Stimulated activated CD4-positive, alpha-beta T cell treated with anti-CD3 and anti-CD28 coated beads, Interleukin-15, amount 100 ng/mL, for 48 hours (primary cell): ENCODE results near the gene MED12L.
"Not testable (repeated sequence)": the region's sequence is repeated elsewhere in the genome, so short reads cannot be mapped to it uniquely, and the experiment has no call there.

Source experiments
- DNase-seq, 2 donors: peaks; one replicate each; pipeline ENCODE4 v3.0.0-alpha.2; 2020; ENCODE audit warnings: low read depth in 2 of 2

Gene MED12L

GRCh38 chr3:151236736-151237135 lies 151.3 kb downstream of the MED12L start:
- DNase-seq = no peak

GRCh38 chr3:151242006-151242405 lies 156.5 kb downstream of the MED12L start:
- DNase-seq = not testable (repeated sequence)

DNA sequence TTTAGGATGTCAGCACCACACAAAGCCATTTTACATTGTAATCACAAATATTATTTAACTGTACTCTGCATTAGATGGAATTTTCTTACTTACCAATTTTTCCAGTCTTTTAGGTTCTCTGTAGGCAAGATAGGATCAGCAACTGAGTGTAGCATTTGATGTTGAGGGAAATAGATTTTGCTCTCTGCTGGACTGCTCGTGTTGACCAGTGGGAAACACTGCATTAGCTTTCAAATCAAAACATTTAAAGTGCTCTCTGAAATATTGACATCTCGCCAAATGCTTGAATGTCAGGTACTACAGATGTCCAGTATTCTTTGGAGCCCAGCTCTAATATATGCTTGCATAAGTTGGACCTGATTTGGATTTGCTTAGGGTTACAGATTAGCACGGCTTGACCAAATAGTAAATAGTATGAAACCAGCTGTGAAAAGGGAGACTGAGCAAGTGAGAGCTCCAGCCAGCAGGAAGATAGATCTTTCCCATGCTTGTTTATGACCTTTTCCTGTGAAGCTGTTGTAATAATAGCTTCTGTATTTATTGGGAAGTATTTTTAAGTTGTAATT lies 163.4 kb downstream of the MED12L start:
- DNase-seq = no peak

DNA sequence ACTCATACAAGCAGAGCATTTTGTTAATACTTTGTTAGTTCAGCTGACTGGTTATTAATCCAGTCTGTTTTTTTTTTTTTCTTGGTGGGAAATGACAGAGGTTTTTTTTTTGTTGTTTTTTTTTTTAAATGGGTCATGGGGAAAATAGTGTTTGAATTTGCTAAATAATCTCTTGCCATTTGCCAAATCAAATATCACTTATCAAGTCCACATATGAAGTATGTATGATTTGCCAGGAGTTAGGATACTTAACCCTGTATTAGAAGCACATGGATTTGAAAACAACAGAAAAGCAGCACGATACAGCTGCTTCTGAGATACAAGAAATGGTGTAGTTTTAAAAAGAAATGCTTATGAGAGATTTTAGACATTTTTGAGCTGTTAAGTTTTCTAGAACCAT lies 171.3 kb downstream of the MED12L start:
- no peak for DNase-seq

GRCh38 chr3:151259664-151260063 lies 174.2 kb downstream of the MED12L start:
- DNase-seq = no peak

DNA sequence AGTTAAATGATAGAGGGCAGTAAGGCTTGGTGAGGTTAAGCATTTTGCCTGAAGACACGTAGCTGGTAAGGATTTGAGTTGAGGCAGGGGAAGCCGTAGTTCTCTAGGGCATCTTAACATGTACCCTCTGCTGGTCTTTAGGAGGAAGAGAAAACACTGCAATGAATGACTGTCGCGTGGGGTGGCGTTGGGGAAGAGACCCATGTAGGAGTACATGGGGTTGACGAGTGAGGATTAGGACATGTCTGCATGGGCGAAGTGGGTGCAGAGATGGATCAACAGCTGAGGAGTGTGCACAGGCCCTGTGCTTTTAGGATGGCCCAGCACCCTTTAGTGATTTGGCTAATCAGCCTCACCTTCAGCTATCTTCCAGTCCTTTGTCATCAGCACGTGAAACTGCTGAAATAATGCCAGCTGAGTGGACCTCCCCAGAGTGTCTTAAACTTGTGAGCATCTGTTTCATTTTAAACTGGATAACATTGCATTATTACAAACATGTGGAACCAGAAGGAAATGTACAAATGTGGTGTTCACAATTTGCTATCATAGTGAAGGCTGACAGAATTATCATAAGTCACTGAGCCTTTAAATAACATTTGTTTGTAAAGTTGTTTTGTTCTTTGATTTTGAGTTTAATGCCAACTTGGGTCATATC lies 177.5 kb downstream of the MED12L start:
- no peak for DNase-seq

- no peak for DNase-seq
Measured at GRCh38 chr3:151264605-151265004, 179.1 kb downstream of the MED12L start.

DNA sequence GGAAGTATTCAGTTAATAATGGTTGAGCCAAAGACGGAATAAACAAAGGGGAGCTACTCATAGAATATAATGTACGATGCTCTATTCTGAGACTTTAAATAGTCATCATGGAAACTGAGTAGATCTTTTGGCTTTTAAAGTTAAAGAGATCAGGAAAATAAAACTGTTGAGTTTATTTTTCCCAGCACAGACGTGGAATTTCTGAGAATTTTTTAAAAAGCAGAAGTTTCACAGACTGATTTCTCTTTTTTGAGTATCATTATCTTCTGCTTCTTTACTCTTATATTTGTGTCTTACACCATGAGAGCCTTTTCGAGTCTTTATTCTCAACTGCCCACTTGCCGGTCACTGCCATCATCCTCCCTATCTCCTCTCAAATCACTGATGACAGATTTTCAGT lies 179.7 kb downstream of the MED12L start:
- no peak for DNase-seq

DNA sequence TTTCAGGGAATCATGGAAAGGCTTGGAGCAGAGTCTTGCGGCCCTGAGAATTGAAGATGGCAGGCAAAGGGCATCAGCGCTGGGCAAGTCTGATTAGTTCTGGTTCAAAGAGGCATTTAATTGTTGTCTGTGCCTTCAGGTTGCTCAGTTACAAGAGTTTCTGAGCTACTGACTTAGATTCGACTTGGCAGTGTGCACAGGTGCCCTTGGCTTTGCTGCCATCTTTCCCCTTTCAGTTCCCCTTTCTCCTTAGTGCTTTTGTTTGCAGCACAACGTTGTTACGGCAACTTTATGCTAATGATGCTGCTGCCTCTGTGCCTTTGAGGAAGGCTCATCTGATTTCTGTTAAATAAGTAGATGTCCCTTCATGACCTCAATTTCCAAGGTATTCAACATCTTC lies 180.4 kb downstream of the MED12L start:
- no peak for DNase-seq

DNA sequence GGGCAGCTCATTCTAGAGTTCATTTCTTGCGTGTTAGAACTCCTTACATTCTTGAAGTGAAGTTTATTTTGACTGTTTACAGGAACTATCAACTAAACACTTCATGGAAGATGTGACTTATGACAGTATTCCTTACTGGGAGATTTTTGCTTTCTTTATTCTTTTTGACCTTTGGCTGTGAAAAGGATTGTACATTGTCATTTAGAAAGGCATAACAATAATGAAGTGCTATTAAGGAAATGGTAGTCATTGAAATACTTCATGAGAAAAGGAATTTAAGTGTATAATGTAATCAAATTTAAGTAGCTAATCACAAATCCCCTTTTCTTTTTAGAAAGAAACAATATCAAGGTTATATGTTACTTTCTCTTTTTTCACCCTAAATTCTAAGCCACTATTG lies 181.6 kb downstream of the MED12L start:
- DNase-seq = no peak

GRCh38 chr3:151268267-151269235 lies 183.1 kb downstream of the MED12L start:
- DNase-seq = no peak

DNA sequence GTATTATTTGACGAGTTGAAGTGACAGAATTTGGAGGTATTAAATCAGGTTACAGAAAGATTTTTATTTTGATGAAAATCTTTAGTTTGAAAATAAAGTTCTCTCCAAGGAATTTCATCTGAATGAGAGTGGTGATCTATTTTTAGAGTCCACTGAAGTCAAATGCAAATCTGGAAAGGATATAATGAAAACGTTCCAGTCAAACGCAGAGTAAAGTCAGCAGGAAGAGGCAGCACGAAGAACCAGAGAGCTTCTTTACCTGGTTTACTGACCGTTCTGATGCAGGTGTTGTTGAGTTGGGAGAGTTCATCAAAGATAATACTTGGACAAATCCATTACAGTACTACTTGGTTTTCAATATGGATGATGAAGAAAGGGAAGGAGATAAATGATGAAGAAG lies 184.2 kb downstream of the MED12L start:
- DNase-seq = no peak

DNA sequence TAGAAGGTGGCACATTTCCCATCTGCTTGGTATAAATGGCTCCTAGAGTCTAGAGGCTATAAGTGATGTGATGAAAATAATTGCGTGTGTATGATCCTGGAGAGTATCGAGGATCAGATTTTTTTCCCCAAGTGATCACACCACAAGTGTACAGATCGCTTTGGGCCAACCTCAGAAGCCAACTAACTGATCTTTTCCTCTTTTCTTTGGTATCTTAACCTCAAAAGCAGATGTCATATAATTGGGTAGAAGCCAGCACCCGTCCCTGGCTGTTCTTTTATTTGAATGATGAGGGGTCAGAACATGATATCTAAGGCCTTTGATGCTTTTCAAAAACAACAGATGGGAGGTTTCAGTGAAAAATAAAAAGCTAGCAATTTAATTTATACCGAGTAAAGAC lies 189.6 kb downstream of the MED12L start:
- no peak for DNase-seq

DNA sequence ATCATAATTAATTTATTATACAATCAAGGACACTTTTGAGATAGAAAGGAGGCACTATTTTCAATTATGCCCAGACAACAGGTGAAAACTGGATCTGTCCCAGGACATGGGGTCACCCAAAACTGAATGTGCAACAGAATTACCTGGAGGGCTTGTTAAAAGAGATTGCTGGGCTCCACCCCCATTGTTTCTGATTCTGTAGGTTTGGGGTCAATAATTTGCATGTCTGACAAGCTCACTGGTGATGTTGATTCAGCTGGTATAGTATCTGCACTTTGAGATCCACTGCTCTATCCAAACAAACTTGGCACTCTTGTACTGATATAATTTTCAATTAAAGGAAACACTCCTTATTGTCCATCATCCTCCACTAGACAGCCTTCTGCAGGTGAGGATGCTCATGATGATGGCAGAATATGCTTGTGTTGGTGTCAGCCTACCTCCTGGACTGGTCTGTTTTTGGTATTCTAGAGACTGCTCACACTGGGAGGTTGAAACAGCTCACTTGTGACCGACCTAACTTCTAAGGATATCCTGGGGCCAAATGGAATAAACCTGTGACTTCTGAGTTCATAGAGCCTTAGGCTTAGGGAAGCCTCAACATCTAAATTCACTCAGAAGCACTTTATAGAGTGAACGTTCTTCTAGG lies 190.7 kb downstream of the MED12L start:
- DNase-seq = no peak

GRCh38 chr3:151276687-151277042 lies 191.2 kb downstream of the MED12L start:
- no peak for DNase-seq

DNA sequence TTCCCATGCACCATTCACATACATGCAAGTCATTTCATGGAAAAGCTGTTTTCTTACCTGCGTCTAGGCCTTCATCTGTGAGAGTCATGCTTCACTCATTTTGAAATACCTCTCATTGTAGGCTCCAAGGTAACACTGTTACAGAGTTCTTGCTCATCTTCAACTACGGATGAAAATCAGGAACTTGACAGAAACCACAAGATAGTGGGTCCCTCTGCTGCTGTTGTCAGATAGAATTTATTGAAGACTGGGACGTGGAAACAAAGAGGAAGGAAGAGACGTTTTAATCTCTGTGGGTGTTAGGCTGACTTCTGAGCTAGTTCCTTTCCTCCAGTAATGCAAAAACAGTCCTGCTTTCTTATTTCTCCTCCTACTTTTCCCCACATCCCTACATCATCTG lies 192.8 kb downstream of the MED12L start, which contains the start of gene P2RY14:
Gene P2RY14, minus strand, starts transcription at position 313 of the 400 bp plus-strand sequence. CDS start 64,226 bp downstream, outside the sequence.
- no peak for DNase-seq

GRCh38 chr3:151281671-151282324 lies 196.3 kb downstream of the MED12L start:
- DNase-seq = no peak

DNA sequence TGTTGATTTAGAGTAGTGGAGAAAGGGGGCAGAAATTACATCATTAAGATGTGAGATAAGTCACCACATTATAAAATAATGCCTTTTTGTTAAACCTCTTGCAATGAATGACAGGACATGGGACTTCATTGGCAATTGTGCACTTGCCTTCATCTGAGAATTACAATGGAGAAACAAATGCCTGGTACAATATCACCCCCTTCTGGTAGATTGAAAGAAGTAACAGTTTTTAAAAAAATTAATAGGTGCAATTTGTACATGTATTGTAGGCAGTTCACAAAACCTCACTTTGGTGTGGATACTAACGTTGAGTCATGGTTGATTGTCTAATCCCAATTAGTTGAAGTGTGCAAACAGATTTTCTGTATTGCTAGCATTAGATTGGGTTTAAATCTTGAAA lies 197.5 kb downstream of the MED12L start:
- DNase-seq = no peak

- no peak for DNase-seq
Measured at GRCh38 chr3:151283387-151283786, 197.9 kb downstream of the MED12L start.

DNA sequence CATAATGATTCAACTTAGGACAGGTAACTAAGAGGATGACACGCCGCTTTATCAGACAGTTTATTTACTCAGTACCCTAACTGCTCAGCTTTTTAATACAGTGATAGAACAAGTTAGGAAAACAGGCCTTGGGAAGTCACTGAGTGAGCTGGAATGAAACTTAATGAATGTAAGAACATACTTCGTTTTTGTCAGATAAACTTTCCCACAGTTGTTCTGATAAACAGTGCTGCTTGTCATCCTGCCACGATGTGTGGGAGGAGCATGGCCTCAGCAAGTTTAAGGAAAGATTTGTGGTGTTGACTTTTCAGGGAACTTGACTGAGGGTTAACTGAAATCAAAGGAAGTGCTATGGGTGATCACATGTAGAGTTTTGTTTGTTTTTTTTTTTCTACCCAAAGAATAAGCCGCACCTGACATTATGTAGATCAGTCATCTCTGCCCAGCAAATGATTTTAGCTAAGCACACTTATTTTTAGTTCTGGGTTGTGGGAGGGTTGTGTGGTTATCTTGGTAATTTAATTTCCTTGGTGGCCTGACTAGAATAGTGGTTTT lies 198.5 kb downstream of the MED12L start:
- DNase-seq = no peak

GRCh38 chr3:151285940-151286339 lies 200.5 kb downstream of the MED12L start:
- no peak for DNase-seq
